ENCODE results near the gene LECT2.
A peak's percentile ranks its signal among the peaks of the same experiment; 100 is the strongest.

LECT2 gene

GRCh38 chr5:135979510-135979909 lies 24.7 kb upstream of the LECT2 start:
- no peak overlapping the region for H3K4me3 ChIP-seq (replicated peaks; ENCODE audit: low read depth, low read length)
- DNase-seq (ENCODE audit: low read depth): peak; percentile 83
- TF ChIP-seq, protein P1, sequence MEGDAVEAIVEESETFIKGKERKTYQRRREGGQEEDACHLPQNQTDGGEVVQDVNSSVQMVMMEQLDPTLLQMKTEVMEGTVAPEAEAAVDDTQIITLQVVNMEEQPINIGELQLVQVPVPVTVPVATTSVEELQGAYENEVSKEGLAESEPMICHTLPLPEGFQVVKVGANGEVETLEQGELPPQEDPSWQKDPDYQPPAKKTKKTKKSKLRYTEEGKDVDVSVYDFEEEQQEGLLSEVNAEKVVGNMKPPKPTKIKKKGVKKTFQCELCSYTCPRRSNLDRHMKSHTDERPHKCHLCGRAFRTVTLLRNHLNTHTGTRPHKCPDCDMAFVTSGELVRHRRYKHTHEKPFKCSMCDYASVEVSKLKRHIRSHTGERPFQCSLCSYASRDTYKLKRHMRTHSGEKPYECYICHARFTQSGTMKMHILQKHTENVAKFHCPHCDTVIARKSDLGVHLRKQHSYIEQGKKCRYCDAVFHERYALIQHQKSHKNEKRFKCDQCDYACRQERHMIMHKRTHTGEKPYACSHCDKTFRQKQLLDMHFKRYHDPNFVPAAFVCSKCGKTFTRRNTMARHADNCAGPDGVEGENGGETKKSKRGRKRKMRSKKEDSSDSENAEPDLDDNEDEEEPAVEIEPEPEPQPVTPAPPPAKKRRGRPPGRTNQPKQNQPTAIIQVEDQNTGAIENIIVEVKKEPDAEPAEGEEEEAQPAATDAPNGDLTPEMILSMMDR (IDR thresholded peaks at IDR 0.05; ENCODE audit: low read length, missing control alignments): no peak

- no peak overlapping the region for H3K4me3 ChIP-seq (replicated peaks; ENCODE audit: low read depth, low read length)
- TF ChIP-seq, protein P1 (IDR thresholded peaks at IDR 0.05; ENCODE audit: low read length, missing control alignments): no peak
- no peak for DNase-seq (ENCODE audit: low read depth)
Measured at GRCh38 chr5:135978993-135979392, 24.2 kb upstream of the LECT2 start.

DNA sequence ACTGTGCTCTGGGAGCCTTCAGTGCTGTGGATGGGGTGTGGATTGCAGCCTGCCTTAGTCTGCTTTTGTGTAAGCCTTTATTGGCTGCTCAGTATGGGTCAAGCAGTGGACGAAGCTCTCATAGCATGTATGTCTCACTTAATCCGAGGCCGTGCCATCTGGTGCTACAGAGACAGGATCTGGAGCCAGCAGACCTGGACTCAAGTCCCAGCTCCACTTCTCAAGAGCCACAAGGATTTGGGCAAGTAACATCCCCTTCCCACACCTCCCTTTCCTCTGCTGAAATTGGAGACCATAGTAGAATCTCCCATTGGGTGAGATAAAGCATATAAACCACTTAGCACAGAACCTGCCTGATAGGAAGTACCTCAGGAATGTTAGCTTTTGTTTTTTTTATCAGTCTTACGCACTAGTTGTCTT lies 23.4 kb upstream of the LECT2 start:
- no peak overlapping the region for H3K4me3 ChIP-seq (replicated peaks; ENCODE audit: low read depth, low read length)
- DNase-seq (ENCODE audit: low read depth): peak; percentile 73
- TF ChIP-seq, protein P1 (IDR thresholded peaks at IDR 0.05; ENCODE audit: low read length, missing control alignments): no peak

GRCh38 chr5:135977375-135977928 lies 22.7 kb upstream of the LECT2 start:
- H3K4me3 ChIP-seq (replicated peaks; ENCODE audit: low read depth, low read length): no peak overlapping the region
- DNase-seq (ENCODE audit: low read depth): peak; percentile 54
- TF ChIP-seq, protein P1 (IDR thresholded peaks at IDR 0.05; ENCODE audit: low read length, missing control alignments): peak; percentile 35

DNA sequence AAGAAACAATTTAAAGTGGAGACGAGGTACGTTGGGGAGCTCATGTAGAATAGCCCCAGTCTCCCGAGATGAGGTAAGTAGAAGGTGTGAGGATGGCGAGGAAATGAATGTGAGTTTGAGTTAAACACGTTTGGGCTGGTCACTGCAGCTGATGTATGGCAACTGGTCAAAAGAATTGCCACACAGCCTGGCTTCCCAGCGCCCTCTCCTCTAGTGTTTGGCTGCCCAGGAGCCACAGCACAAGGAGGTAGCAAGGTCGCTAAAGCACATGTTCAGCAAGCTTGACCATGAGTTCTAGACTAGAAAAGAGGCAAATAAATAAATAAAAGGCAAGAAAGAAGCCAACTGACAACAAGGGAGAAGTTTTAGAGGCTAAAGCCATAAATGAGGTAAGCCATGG lies 21.4 kb upstream of the LECT2 start:
- no peak for DNase-seq (ENCODE audit: low read depth)
- TF ChIP-seq, protein P1 (IDR thresholded peaks at IDR 0.05; ENCODE audit: low read length, missing control alignments): no peak
- H3K4me3 ChIP-seq (replicated peaks; ENCODE audit: low read depth, low read length): no peak overlapping the region

- H3K4me3 ChIP-seq (replicated peaks; ENCODE audit: low read depth, low read length): no peak overlapping the region
- no peak for DNase-seq (ENCODE audit: low read depth)
- TF ChIP-seq, protein P1 (IDR thresholded peaks at IDR 0.05; ENCODE audit: low read length, missing control alignments): no peak
Measured at GRCh38 chr5:135975122-135975521, 20.3 kb upstream of the LECT2 start.

GRCh38 chr5:135974021-135974600 lies 19.3 kb upstream of the LECT2 start:
- DNase-seq (ENCODE audit: low read depth): no peak
- TF ChIP-seq, protein P1 (IDR thresholded peaks at IDR 0.05; ENCODE audit: low read length, missing control alignments): no peak
- H3K4me3 ChIP-seq (replicated peaks; ENCODE audit: low read depth, low read length): no peak overlapping the region

Measured in fibroblast of pulmonary artery (primary cell).